NCI-H1417 (cell line): ENCODE data around the gene MYO7A.

Experiments used
- DNase-seq, 3 experiments: peaks; one replicate each; lab custom pipeline; 2025; lab: John Stamatoyannopoulos, UW

The MYO7A gene

GRCh38 chr11:77127920-77128691 is at the start of gene MYO7A:
TSS of gene MYO7A (plus strand) at chr11:77128246. CDS start at chr11:77130635, 2,389 bp downstream.
- peak in 2 of 3 experiments; percentile 88 to 92 for DNase-seq

GRCh38 chr11:77079666-77080065 is 48.4 kb upstream of the MYO7A start:
- DNase-seq, result no peak

GRCh38 chr11:77080643-77081210 is 47.3 kb upstream of the MYO7A start:
- DNase-seq, result no peak

- no peak for DNase-seq
Measured at GRCh38 chr11:77081381-77081851, 46.6 kb upstream of the MYO7A start.

GRCh38 chr11:77081976-77082836 is 45.8 kb upstream of the MYO7A start:
- no peak for DNase-seq

GRCh38 chr11:77082838-77083565 is 45.0 kb upstream of the MYO7A start:
- no peak for DNase-seq

- no peak for DNase-seq
Measured at GRCh38 chr11:77083566-77084245, 44.3 kb upstream of the MYO7A start.

- DNase-seq, result no peak
Measured at GRCh38 chr11:77084581-77085191, 43.4 kb upstream of the MYO7A start.

- no peak for DNase-seq
Measured at GRCh38 chr11:77085652-77086051, 42.4 kb upstream of the MYO7A start.

- DNase-seq, result peak in 1 of 3 experiments; percentile 11
Measured at GRCh38 chr11:77086521-77087472, 41.2 kb upstream of the MYO7A start.

- no peak for DNase-seq
Measured at GRCh38 chr11:77087723-77088225, 40.3 kb upstream of the MYO7A start.

GRCh38 chr11:77088236-77089003 is 39.6 kb upstream of the MYO7A start:
- DNase-seq, result peak in 1 of 3 experiments; percentile 42

- no peak for DNase-seq
Measured at GRCh38 chr11:77089004-77089545, 39.0 kb upstream of the MYO7A start.

- DNase-seq, result no peak
Measured at GRCh38 chr11:77090046-77090372, 38.0 kb upstream of the MYO7A start.

GRCh38 chr11:77090373-77091111 is 37.5 kb upstream of the MYO7A start:
- DNase-seq, result no peak

GRCh38 chr11:77091146-77091940 is 36.7 kb upstream of the MYO7A start:
- peak; percentile 75 to 83 (median 80) for DNase-seq

GRCh38 chr11:77092382-77092781 is 35.7 kb upstream of the MYO7A start:
- no peak for DNase-seq
